IPS-18c (cell line): ENCODE measurements around the gene EGFL8.
"Not testable (repeated sequence)": the region's sequence is repeated elsewhere in the genome, so short reads cannot be mapped to it uniquely, and the experiment has no call there.

Experiments
- H3K4me3 ChIP-seq: 2 replicates; pipeline ENCODE4 v1.7.0; 2013; ENCODE audit warnings: low read depth, mild to moderate bottlenecking, low read length, moderate library complexity; ENCODE audit not compliant: insufficient read depth
- H3K9me3 ChIP-seq: one replicate; pipeline ENCODE4 v1.6.1; 2013; ENCODE audit warnings: mild to moderate bottlenecking, low read length, moderate library complexity; ENCODE audit not compliant: control insufficient read depth, insufficient read depth

EGFL8 gene

GRCh38 chr6:32187725-32188380 lies 23.5 kb downstream of the EGFL8 start:
- H3K4me3 ChIP-seq, H3K9me3 ChIP-seq: not testable (repeated sequence)

- no peaks in the 10 kb centered on the region for H3K9me3 ChIP-seq
- H3K4me3 ChIP-seq, result peak overlapping the region; percentile 70
These were observed 24.1 kb downstream of the EGFL8 start for GRCh38 chr6:32188381-32189068.

GRCh38 chr6:32189069-32189741 lies 24.8 kb downstream of the EGFL8 start:
- Histone ChIP-seq H3K9me3 (no peaks in the 10 kb centered on the region), H3K4me3 (peak overlapping the region; percentile 70)

DNA sequence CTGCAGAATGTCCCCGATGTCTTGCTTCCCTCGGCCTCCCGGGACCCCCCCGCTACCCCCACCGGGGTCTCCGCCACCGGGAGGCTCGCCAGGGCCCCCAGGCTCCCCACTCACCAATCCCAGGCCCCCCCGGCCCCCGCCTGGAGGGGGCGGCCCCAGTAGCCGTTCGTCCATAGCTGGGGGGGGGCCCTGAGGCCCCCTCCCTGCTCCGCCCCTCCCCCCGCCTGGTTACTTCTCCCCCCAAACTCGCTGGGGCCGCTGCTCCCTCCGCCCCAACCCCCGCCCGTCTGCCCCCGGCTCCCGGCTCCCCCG lies 25.3 kb downstream of the EGFL8 start:
- Histone ChIP-seq H3K9me3 (no peaks in the 10 kb centered on the region), H3K4me3 (peak overlapping the region; percentile 70)

DNA sequence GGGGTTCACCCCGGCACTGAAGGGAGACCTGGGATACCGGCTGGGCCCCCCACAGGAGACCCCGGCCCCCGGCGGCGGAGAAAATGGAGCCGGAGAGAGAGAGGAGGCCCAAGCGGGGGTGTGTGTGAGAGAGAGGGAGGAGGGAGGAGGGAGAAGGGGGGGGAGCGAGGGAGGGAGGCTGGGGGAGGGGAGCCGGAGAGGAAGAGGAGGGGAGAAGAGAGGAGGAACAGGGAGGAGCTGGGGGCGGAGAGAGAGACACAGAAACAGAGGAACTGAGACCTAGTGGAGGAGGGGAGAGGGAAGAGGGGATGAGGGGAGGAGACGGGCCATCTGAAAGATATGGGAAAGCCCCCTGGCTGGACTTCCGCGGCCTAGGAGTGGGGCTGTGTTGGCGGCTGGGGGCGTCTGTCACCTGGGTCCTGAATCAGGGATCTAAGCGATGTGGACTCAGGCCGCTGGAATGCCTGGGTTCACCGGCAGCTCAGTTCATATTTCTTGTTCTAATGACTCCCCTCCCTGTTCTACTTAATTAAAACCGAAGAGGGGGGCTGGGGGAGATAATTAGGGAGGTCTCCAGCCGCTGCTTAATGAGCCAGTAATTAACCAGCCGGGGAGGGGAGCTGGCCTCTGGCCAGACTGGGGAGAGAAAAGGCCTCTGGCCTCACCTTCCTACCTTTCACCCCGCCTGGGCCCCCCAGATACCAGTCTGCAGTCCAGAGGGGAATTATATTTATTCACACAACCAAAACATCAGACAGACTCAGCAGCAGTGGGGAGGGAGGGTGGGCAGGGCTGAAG lies 25.9 kb downstream of the EGFL8 start, which contains the start of gene PBX2:
TSS of gene PBX2 (minus strand) at position 149 of the 798 bp plus-strand sequence. CDS start 287 bp downstream, outside the sequence.
- no peaks in the 10 kb centered on the region for H3K9me3 ChIP-seq
- peak within 1 kb of the TSS; percentile 70 for H3K4me3 ChIP-seq

GRCh38 chr6:32190911-32191677 lies 26.7 kb downstream of the EGFL8 start:
- peak overlapping the region; percentile 15; the same call in 1 of the 2 replicates for H3K4me3 ChIP-seq
- no peaks in the 10 kb centered on the region for H3K9me3 ChIP-seq

GRCh38 chr6:32191696-32192607 lies 27.6 kb downstream of the EGFL8 start:
- Histone ChIP-seq H3K9me3 (no peaks in the 10 kb centered on the region), H3K4me3 (no peak overlapping the region; the same call in none of the 2 replicates)

GRCh38 chr6:32192608-32193039 lies 28.2 kb downstream of the EGFL8 start, which contains the start of gene GPSM3:
Gene GPSM3, minus strand, starts transcription at chr6:32192643. Its CDS starts 130 bp downstream, at chr6:32192513.
- no peaks in the 10 kb centered on the region for H3K9me3 ChIP-seq

GRCh38 chr6:32193096-32193495 lies 28.7 kb downstream of the EGFL8 start:
- not testable (repeated sequence) for H3K9me3 ChIP-seq, H3K4me3 ChIP-seq

More at GRCh38 chr6:32192608-32193039, 28.2 kb downstream of the EGFL8 start, which contains the start of gene GPSM3:
- no peak within 1 kb of the TSS; the same call in none of the 2 replicates for H3K4me3 ChIP-seq

DNA sequence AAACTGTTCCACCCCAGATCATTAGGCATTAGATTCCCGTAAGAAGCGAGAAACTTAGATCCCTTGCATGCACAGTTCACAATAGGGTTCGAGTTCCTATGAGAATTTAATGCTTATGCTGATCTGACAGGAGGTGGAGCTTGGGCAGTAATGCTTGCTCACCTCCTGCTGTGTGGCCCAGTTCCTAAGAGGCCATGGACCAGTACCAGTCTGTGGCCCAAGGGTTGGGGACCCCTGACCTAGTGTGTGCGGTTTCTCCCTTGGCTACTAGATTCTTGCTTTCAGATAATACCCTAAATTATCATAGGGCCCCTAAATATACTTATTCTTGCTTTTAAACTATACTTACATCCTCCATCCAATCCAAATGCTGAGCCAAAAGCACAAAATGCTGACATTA lies 30.0 kb downstream of the EGFL8 start:
- Histone ChIP-seq H3K4me3 (no peak overlapping the region), H3K9me3 (no peaks in the 10 kb centered on the region)

- peak overlapping the region; percentile 51 for H3K4me3 ChIP-seq
- H3K9me3 ChIP-seq, result no peaks in the 10 kb centered on the region
These were observed 30.6 kb downstream of the EGFL8 start for GRCh38 chr6:32194825-32195651.

DNA sequence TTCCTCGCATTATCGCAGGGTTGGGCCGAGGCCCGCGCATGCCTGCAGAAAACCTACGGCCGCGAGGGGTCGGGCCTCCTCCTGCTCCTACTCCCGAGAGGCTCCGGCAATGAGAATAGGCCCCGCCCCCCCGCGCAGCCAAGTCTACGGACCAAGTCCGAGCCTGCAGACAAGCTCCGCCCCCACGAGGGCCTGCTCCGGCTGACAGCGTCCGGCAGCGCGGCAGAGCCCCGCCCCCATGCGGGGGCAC lies 31.2 kb downstream of the EGFL8 start:
- H3K9me3 ChIP-seq, result no peaks in the 10 kb centered on the region
- peak overlapping the region; percentile 97; the same call in 1 of the 2 replicates for H3K4me3 ChIP-seq

GRCh38 chr6:32195902-32196681 lies 31.7 kb downstream of the EGFL8 start:
- H3K9me3 ChIP-seq, result no peaks in the 10 kb centered on the region
- H3K4me3 ChIP-seq, result peak overlapping the region; percentile 97
